ENCODE results near the gene SIGLEC11.
"Not testable (repeated sequence)": the region's sequence is repeated elsewhere in the genome, so short reads cannot be mapped to it uniquely, and the experiment has no call there.

Gene SIGLEC11

DNA sequence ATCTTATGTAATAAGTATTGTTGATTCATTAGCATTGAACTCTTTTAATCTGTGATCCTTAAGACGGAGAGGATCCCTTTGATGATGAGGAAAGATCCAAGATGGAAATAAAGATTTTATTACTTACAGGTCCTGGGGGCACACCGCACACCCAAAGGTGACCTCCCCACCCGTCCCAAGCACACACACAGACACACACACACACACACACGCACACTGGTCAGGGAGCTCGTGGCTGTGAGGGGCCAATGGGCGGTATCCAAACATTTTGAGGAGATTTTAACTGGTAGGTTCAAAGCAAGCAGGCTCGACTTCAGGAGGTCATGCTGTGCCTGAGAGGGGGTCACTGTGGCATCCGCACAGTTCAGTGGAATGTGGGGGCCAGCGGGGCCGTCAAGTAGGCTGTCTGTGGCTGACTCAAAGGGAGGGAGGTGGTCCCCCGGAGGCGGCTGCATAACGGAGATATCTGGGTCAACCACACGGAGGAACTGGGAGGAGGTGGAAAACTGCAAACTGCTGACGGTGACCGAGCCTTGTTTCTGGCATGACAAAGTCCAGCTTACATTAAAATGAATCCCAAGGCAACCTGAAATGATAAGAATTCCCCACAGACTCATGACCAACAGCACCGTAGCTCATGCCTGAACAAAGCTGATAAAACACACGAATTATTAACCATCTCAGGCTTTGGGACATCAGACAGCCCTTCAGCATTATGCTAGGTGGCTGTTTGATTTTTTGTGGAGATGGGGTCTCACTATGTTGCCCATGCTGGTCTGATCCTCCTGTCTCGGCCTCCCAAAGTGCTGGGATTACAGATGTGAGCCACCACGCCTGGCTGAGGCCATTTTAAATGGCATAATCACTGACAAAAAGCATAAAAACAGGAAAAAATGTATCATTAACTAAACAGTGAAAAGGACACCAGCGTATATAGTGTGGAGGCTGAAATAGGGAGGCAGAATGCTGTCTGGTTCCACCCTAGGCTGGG is 20.9 kb upstream of the SIGLEC11 start:
- DNase-seq, result no peak

- no peak for DNase-seq
These were observed 17.4 kb upstream of the SIGLEC11 start for GRCh38 chr19:49978324-49978723.

GRCh38 chr19:49977881-49978280 is 16.9 kb upstream of the SIGLEC11 start:
- no peak for DNase-seq

DNA sequence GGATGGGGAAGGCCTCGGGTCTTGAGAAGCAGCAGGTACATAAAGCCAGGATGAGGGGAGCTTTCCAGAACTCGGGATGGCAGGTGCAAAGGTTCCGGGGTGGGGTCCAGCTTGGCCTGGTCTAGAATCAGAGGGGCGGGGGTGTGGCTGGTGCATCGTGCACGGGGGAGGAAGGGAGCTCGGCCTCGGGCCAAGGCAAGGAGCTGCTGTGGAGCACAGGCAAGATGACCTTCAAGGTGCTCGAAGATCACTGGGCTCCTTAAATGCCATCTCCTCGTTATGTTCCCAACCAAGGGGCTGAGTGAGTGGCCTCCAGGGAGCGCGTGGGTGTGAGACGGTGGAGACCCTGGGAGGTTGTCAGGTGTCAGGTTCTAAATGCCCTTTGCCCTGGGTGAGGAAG is 16.1 kb upstream of the SIGLEC11 start:
- DNase-seq, result no peak

DNA sequence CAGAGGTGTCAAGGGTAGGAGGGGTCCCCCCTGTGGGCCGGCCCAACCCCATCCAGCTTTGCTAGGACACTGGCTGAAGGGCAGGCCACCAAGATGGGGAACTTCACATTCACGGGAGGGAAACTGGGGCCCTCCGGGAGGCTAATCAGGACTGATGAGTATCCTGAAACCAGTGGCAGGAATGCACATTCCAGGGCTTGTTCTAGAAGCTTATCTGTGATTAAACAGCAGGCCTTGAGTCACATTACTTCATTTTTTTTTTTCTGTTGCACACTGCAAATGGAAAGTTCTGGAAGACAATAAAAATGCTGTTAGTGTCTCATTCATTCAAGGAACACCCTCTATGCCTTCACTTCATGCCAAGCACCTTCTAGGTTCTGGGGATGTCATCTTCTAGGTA is 15.5 kb upstream of the SIGLEC11 start:
- no peak for DNase-seq

GRCh38 chr19:49975051-49975450 is 14.1 kb upstream of the SIGLEC11 start:
- no peak for DNase-seq

GRCh38 chr19:49973987-49974386 is 13.0 kb upstream of the SIGLEC11 start:
- no peak for DNase-seq

- no peak for DNase-seq
These were observed 11.9 kb upstream of the SIGLEC11 start for GRCh38 chr19:49972841-49973240.

DNA sequence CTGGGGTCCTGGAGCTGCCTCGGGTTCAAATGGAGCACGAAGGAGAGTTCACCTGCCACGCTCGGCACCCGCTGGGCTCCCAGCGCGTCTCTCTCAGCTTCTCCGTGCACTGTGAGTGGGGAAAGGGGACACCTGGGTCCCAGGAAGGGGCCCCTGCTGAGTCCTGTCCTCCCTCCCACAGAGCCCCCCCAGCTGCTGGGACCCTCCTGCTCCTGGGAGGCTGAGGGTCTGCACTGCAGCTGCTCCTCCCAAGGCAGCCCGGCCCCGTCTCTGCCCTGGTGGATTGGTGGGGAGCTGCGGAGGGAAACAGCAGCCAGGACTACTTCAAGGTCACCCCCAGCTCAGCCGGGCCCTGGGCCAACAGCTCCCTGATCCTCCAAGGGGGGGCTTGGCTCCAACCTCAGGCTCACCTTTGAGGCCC is 11.0 kb upstream of the SIGLEC11 start:
- no peak for DNase-seq

- DNase-seq, result not testable (repeated sequence)
These were observed 8.4 kb upstream of the SIGLEC11 start for GRCh38 chr19:49969355-49969754.

DNA sequence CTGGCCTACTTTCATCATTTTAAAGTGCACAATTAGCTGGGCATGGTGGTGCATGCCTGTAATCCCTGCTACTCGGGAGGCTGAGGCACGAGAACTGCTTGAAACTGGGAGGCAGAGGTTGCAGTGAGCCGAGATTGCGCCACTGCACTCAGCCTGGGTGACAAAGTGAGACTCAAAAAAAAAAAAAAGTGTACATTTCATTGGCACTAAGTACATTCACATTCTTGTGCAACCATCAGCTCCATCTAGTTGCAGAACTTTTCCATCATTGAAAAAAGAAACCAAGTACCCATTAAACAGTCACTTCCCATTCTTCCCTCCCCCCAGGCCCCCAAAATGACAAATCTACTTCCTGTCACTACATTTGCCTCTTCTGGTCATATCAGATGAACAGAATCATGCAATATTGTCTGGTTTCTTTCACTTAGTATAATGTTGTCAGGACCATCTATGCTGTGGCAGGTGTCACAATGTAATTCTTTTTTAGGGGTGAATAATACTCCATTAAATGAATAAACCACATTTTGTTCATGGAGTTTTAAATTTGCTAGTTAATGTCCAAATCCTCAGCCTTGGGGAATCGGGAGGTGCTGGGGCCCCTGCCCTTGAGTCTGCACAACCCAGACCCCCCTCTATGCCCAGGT is 7.4 kb upstream of the SIGLEC11 start:
- DNase-seq, result no peak

DNA sequence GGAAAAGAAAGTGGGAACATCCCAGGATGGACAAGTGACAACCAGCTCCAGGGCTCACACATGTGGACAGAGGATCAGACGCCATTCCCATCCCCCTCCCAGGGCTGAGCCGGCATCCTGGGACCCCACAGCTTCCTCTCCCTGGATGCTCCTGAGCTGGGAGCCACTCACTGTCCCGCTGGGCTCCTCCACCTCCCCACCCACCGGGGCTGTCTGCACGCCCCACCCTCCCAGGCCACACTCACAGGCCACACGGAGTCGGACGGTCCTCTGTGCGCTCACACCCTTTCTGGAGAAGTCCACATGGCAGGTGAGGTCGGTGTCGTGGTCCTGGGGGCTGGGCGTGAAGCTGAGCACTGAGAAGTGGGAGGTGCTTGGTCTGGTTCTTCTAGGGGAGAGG is 1.1 kb downstream of the SIGLEC11 start:
- not testable (repeated sequence) for DNase-seq

GRCh38 chr19:49958596-49958995 is 2.4 kb downstream of the SIGLEC11 start:
- DNase-seq, result not testable (repeated sequence)

DNA sequence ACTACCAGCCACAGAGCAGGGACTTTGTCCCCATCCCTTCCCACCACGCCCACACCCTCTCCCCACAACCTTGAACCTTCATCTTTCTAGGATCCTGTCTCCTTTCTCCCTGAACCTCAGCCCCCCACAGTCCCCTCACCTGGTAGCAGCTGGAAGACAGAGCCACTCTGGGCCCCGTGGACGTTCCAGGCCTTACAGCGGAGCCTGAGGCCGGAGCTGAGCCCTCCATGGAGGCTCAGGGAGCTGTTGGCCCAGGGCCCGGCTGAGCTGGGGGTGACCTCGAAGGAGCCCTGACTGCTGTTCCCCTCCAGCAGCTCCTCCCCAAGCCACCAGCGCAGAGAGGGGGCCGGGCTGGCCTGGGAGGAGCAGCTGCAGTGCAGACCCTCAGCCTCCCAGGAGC is 2.8 kb downstream of the SIGLEC11 start:
- not testable (repeated sequence) for DNase-seq

DNA sequence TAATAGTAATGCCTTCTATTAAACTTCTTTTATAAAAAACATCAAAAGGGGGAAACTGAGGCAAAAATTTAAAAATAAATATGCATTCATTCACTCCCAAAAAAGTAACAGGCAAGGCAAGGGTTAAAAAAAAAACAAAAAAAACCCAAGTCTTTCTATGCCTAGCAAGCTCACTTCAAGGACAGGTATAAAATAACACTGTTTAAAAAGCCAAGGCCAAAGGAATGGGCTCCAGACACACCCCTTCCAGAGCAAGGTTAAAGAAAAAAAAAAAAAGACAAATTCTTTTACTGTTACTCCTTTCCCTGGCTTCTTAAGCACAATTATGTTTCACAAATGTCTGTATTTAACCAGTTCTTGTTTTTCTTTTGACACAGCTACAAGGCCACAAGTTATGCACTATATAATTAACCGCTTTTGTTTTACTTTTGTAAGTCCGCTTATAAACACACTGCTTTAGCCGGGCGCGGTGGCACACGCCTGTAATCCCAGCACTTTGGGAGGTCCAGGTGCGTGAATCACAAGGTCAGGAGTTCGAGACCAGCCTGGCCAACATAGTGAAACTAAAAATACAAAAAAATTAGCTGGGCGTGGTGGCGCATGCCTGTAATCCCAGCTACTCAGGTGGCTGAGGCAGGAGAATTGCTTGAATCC is 3.6 kb downstream of the SIGLEC11 start:
- no peak for DNase-seq

GRCh38 chr19:49956115-49956495 is 4.9 kb downstream of the SIGLEC11 start:
- DNase-seq, result no peak

DNA sequence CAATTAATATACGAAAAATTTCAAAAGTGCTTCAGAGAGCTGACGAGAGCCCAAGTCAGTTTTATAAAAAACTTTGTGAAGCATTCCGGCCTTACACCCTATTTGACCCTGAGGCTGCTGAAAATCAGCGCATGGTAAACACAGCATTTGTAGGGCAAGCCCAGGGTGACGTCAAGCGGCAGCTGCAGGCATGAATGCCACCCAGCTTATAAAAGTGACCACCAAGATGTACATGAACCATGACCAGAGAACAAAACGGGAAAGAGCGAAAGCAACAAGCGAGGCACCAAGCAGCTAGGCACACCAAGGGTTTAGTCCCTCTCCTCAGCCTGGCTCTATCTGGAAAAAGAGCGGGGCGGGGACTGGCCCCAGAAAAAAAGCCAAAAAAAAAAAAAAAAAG is 6.0 kb downstream of the SIGLEC11 start:
- no peak for DNase-seq

GRCh38 chr19:49954092-49954829 is 6.7 kb downstream of the SIGLEC11 start:
- DNase-seq, result no peak

DNA sequence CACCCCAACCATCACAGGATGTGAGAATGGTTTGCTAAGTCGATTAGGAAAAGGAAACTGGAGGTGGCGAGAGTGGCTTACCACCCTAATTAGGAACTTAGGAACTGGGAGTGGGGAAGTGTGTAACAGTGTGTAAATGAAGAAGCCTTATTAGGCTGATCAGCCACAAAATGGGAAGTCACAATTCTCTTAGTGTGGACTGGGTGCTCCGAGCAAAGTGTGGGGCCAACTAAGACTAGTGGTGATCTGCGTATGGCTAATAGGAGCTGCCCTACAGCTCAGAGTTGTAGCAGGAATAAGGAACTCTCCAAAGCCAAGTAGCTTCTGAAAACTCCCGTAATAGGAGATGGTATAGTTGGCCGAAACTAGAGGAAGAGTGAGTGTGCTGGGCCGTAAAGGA is 7.6 kb downstream of the SIGLEC11 start:
- no peak for DNase-seq

DNA sequence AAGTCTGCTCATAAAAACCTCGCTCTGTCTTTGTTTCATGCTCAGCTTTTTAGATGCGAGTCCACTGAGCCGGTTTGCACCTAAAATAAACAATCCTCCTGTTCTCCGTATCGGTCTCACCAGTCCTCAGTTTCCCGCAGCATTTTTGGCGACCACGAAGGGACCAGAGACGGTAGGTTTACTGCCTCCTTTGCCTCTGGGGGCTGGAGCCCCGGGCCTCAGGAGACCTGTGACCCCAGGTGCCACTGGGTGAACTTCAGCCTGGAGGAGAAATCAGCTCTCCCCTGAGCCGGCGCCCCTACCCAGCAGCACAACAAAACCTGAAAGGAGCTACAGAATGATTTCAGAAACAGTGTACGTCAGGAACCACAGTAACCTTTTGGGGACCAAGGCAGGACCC is 8.1 kb downstream of the SIGLEC11 start:
- DNase-seq, result no peak

- DNase-seq, result no peak
These were observed 8.5 kb downstream of the SIGLEC11 start for GRCh38 chr19:49952479-49952836.

DNA sequence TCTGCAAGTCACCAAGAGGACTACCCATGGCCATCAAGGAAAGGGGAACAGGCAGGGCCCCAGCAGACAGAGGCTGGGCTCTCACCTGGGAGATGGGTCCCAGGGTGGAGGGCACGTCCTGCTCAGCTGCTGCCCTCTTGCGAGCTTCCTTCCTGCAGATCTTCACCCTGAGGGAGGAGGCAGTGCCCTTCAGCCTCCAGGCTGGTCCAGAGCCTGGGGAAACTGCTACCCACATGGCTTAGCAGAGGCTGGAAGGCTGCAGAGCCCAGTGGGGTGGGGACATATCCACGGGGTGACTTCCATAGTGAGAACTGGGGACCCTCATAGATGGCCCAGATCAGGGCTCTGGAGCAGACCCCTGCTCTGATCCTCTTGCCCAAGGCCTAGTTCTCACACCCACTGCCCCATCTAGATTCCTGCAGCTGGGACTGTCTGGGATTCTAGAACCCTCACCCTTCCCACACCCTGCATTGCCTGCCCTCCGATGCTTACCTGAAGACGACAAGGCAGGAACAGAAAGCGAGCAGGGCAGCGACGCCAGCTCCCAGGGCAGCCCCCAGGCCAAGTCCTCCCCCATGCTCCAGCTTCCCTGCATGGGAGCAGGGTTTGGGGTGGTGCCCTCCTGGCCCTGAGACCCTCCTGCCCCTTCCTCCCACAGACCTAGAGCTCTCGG is 9.0 kb downstream of the SIGLEC11 start:
- no peak for DNase-seq

Measured in right forelimb (tissue), 1 donor.